ENCODE measurements around the gene PDLIM7.

DNA sequence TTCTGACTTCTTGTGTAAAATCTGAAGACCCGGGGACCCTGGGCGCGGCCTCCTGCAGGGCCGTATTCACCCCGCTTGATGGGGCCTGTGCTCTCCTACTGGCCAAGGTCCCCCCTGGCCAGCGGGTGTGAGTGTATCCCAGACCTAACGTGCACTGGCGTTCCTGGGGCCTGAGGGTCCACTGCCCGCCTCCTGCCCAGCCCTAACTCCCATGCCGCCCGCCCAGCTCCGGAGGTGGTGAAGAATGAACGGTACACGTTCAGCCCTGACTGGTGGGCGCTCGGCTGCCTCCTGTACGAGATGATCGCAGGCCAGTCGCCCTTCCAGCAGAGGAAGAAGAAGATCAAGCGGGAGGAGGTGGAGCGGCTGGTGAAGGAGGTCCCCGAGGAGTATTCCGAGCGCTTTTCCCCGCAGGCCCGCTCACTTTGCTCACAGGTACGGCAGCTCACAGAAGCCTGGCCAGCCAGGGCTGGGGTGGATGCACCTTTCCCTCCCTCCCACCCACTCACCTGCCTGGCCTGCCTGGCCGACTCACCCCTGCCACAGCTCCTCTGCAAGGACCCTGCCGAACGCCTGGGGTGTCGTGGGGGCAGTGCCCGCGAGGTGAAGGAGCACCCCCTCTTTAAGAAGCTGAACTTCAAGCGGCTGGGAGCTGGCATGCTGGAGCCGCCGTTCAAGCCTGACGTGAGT lies 61.4 kb downstream of the PDLIM7 start:
- TF ChIP-seq, protein P1, sequence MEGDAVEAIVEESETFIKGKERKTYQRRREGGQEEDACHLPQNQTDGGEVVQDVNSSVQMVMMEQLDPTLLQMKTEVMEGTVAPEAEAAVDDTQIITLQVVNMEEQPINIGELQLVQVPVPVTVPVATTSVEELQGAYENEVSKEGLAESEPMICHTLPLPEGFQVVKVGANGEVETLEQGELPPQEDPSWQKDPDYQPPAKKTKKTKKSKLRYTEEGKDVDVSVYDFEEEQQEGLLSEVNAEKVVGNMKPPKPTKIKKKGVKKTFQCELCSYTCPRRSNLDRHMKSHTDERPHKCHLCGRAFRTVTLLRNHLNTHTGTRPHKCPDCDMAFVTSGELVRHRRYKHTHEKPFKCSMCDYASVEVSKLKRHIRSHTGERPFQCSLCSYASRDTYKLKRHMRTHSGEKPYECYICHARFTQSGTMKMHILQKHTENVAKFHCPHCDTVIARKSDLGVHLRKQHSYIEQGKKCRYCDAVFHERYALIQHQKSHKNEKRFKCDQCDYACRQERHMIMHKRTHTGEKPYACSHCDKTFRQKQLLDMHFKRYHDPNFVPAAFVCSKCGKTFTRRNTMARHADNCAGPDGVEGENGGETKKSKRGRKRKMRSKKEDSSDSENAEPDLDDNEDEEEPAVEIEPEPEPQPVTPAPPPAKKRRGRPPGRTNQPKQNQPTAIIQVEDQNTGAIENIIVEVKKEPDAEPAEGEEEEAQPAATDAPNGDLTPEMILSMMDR (IDR thresholded peaks at IDR 0.05), result no peak
- TF ChIP-seq ZFX (IDR thresholded peaks at IDR 0.05; ENCODE audit: borderline replicate concordance), result no peak
